Cardiac fibroblast (primary cell): ENCODE measurements around the gene SYCP2.

ENCODE experiments used
- DNase-seq, 2 donors: peaks; one replicate each; pipeline versions ENCODE4 v3.0.0 to v3.0.0-alpha.2; 2010; ENCODE audit warnings: low read depth in 2 of 2
- H3K4me3 ChIP-seq, 2 donors: replicated peaks in 1 of 2; 1 replicate in 1 of 2; 2 replicates in 1 of 2; pipeline ENCODE4 v1.5.1; 2011; ENCODE audit warnings: low read depth in 2 of 2, low read length in 2 of 2, mild to moderate bottlenecking in 2 of 2, moderate library complexity in 1 of 2
- CTCF ChIP-seq: IDR thresholded peaks from one replicate; pipeline ENCODE4 v1.5.1; 2011; ENCODE audit warnings: low read depth, mild to moderate bottlenecking, low read length, inconsistent platforms

The SYCP2 gene

GRCh38 chr20:59825563-59825920 lies 107.9 kb downstream of the SYCP2 start:
- TF ChIP-seq CTCF, result no peak
- DNase-seq, result no peak
- H3K4me3 ChIP-seq, result no peak overlapping the region

- no peak for DNase-seq
- H3K4me3 ChIP-seq, result no peak overlapping the region
- TF ChIP-seq CTCF, result no peak
Measured at GRCh38 chr20:59824711-59825562, 108.5 kb downstream of the SYCP2 start.

- no peak overlapping the region for H3K4me3 ChIP-seq
- no peak for TF ChIP-seq CTCF
- no peak for DNase-seq
Measured at GRCh38 chr20:59823491-59824259, 109.8 kb downstream of the SYCP2 start.

- no peak for DNase-seq
- no peak overlapping the region for H3K4me3 ChIP-seq
- no peak for TF ChIP-seq CTCF
Measured at GRCh38 chr20:59823030-59823423, 110.4 kb downstream of the SYCP2 start.

GRCh38 chr20:59822291-59823029 lies 111.0 kb downstream of the SYCP2 start:
- no peak overlapping the region for H3K4me3 ChIP-seq
- TF ChIP-seq CTCF, result no peak
- no peak for DNase-seq

- no peak overlapping the region for H3K4me3 ChIP-seq
- TF ChIP-seq CTCF, result no peak
- DNase-seq, result no peak
Measured at GRCh38 chr20:59821788-59822187, 111.6 kb downstream of the SYCP2 start.
